ENCODE measurements around the gene GABPB1. TPM values are rescaled to one million over a fixed set of nuclear protein-coding genes. Genes with fewer than 3 reads are reported as not detected.

Gene GABPB1
- total and polyA plus RNA-seq, 2 of the 13 experiments (the other 11 are each of a cell fraction or from before 2014, with no cell fraction given), result 17.5 to 39.5 TPM

DNA sequence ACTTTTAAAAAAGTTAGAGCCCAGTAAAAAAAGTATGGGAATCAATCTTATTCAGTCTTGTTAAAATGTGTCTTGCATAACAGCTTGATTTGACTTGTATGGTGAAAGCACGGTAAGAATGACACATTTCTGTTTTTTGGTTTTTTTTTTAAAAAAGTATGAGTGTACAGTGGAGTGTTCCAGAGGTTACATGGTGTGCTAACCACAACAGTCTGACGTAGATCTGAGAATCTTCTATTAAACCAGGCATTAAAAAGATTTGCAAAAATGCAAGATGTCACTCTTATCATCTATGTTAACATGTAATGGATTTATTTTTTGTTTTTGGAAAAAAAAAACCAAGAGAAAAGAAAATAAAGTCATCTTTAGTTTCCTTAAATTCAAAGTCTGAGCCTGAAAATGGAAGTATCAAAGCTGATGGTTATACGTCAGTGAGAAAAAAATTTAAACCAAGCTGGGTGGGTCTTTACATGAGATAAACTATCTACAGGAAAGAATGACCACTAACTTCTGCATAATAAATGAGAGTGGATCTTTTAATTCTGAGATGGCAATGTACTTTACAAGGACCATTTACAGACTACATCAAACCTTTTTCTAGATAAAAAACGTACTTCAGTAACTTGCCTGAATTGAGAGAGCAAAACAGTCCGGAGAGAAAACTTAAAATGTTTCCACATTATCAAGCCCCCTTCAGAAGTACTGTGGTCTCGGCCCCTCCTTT is 1.6 kb downstream of the GABPB1 start:
- H3K9ac ChIP-seq (ENCODE audit: insufficient read depth, low read depth, low read length), result peak overlapping the region; percentile 93
- no peaks in the 10 kb centered on the region; the same call in 1 of the 2 replicates for H4K20me1 ChIP-seq (ENCODE audit: insufficient read depth, low read length)
- peak overlapping the region; percentile 81 for H3K4me2 ChIP-seq (ENCODE audit: low read depth, low read length)
- no peak overlapping the region for H2AFZ ChIP-seq (ENCODE audit: low read length)
- DNase-seq (ENCODE audit: low spot score), result no peak
- ChIA-PET CTCF (ENCODE audit: low intra/inter-chr PET ratio, low total read pairs) (no interaction called here), POLR2A (interaction anchor here (0.9 to 3.4 kb wide), 9 partner anchors 8 to 109 kb away, joined by 3 to 74 read pairs (median 8); partner anchors contain the start of gene USP8)
- peak; percentile 8 for FAIRE-seq
- peaks cover 63% of the 10 kb centered on the region for H3K4me1 ChIP-seq (ENCODE audit: insufficient read depth, low read length)
- peaks cover 86% of the 10 kb centered on the region for H3K79me2 ChIP-seq (ENCODE audit: insufficient read depth, low read length)
- H3K36me3 ChIP-seq (replicated peaks in 1 of 2; ENCODE audit: control insufficient read depth in 1 of 2, insufficient read depth in 2 of 2, low read length in 2 of 2), result no peaks in the 10 kb centered on the region
- in situ Hi-C loops (cut with HindIII; ENCODE audit: extremely low pct_ligation_motif_present, low pct_unique_long_range_greater_than_20kb) (no loop called here), intact Hi-C loops (cut with micrococcal nuclease; ENCODE audit: unreplicated experiment) (loop anchor here (1.0 to 5.0 kb wide), 2 partner anchors 9 to 554 kb away; partner anchors contain the start of gene AP4E1)
- peak overlapping the region; percentile 80 to 96 (median 93) for H3K4me3 ChIP-seq (replicated peaks in 1 of 3; ENCODE audit: insufficient read depth in 1 of 3, low read depth in 2 of 3, low read length in 3 of 3)
- no peaks in the 10 kb centered on the region for H3K9me3 ChIP-seq (ENCODE audit: low read length)
- H3K27ac ChIP-seq (ENCODE audit: extremely low read length, insufficient read depth, low read length), result peak overlapping the region; percentile 100
- WGBS (ENCODE audit: low lambda C conversion rate), result 3% methylated on average over 6 of the region's 6 CpGs
- BruUV-seq (replicated peaks), result TSS peak; percentile 63
- no peak for ATAC-seq
- H3K27me3 ChIP-seq (ENCODE audit: control insufficient read depth in 1 of 2, insufficient read depth in 2 of 2, low read length in 2 of 2), result no peaks in the 10 kb centered on the region; a peak in 1 of 5 replicates
- TF ChIP-seq, protein P1, sequence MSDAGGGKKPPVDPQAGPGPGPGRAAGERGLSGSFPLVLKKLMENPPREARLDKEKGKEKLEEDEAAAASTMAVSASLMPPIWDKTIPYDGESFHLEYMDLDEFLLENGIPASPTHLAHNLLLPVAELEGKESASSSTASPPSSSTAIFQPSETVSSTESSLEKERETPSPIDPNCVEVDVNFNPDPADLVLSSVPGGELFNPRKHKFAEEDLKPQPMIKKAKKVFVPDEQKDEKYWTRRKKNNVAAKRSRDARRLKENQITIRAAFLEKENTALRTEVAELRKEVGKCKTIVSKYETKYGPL (CRISPR knock-in tag; IDR thresholded peaks at IDR 0.05), result no peak
- TF ChIP-seq ZNF350 (CRISPR knock-in tag; IDR thresholded peaks at IDR 0.05; ENCODE audit: borderline replicate concordance, low read depth), result no peak
- TF ChIP-seq, protein P2, sequence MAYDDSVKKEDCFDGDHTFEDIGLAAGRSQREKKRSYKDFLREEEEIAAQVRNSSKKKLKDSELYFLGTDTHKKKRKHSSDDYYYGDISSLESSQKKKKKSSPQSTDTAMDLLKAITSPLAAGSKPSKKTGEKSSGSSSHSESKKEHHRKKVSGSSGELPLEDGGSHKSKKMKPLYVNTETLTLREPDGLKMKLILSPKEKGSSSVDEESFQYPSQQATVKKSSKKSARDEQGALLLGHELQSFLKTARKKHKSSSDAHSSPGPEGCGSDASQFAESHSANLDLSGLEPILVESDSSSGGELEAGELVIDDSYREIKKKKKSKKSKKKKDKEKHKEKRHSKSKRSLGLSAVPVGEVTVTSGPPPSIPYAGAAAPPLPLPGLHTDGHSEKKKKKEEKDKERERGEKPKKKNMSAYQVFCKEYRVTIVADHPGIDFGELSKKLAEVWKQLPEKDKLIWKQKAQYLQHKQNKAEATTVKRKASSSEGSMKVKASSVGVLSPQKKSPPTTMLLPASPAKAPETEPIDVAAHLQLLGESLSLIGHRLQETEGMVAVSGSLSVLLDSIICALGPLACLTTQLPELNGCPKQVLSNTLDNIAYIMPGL (CRISPR knock-in tag; IDR thresholded peaks at IDR 0.05; ENCODE audit: borderline replicate concordance in 1 of 2, low read depth in 1 of 2), result no peak
- TF ChIP-seq, protein P3, sequence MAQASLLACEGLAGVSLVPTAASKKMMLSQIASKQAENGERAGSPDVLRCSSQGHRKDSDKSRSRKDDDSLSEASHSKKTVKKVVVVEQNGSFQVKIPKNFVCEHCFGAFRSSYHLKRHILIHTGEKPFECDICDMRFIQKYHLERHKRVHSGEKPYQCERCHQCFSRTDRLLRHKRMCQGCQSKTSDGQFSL (CRISPR knock-in tag; IDR thresholded peaks at IDR 0.05), result no peak
- no peak for TF ChIP-seq ZNF34 (CRISPR knock-in tag; IDR thresholded peaks at IDR 0.05; ENCODE audit: borderline replicate concordance)
- no peak for TF ChIP-seq FOXM1 (CRISPR knock-in tag; IDR thresholded peaks at IDR 0.05)
- TF ChIP-seq FOXJ3 (CRISPR knock-in tag; IDR thresholded peaks at IDR 0.05; ENCODE audit: borderline replicate concordance), result no peak
- no peak for TF ChIP-seq NFKBIZ (CRISPR knock-in tag; IDR thresholded peaks at IDR 0.05)
- no peak for TF ChIP-seq MTF2 (CRISPR knock-in tag; IDR thresholded peaks at IDR 0.05; ENCODE audit: borderline replicate concordance)
- no peak for TF ChIP-seq EED (CRISPR knock-in tag; IDR thresholded peaks at IDR 0.05)
- TF ChIP-seq KDM5A (IDR thresholded peaks at IDR 0.05; ENCODE audit: borderline replicate concordance, low read length), result 0 out of 2 replicates have a peak, but pooled peaks have one; percentile 9
- no peak for TF ChIP-seq ZNF562 (CRISPR knock-in tag; IDR thresholded peaks at IDR 0.05; ENCODE audit: borderline replicate concordance)
- no peak for TF ChIP-seq ZIK1 (CRISPR knock-in tag; IDR thresholded peaks at IDR 0.05; ENCODE audit: borderline replicate concordance, low read depth)
- TF ChIP-seq HNRNPUL1 (IDR thresholded peaks at IDR 0.05; ENCODE audit: low read depth, low read length), result no peak
- TF ChIP-seq ZNF251 (CRISPR knock-in tag; IDR thresholded peaks at IDR 0.05), result no peak
- TF ChIP-seq ARID2 (CRISPR knock-in tag; IDR thresholded peaks at IDR 0.05; ENCODE audit: borderline replicate concordance), result no peak
- peak; percentile 60; the same call in 1 of the 2 replicates for TF ChIP-seq REL (CRISPR knock-in tag; conservative IDR thresholded peaks at IDR 0.05)
- 0 out of 2 replicates have a peak, but pooled peaks have one; percentile 44 for TF ChIP-seq ZNF816 (CRISPR knock-in tag; IDR thresholded peaks at IDR 0.05; ENCODE audit: borderline replicate concordance)
- TF ChIP-seq ZNF207 (IDR thresholded peaks at IDR 0.05; ENCODE audit: borderline replicate concordance), result no peak
- TF ChIP-seq, protein P4, sequence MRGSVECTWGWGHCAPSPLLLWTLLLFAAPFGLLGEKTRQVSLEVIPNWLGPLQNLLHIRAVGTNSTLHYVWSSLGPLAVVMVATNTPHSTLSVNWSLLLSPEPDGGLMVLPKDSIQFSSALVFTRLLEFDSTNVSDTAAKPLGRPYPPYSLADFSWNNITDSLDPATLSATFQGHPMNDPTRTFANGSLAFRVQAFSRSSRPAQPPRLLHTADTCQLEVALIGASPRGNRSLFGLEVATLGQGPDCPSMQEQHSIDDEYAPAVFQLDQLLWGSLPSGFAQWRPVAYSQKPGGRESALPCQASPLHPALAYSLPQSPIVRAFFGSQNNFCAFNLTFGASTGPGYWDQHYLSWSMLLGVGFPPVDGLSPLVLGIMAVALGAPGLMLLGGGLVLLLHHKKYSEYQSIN (CRISPR knock-in tag; IDR thresholded peaks at IDR 0.05; ENCODE audit: borderline replicate concordance), result no peak

Measured in HepG2 (cell line).